ENCODE measurements around the gene CAMK1D. TPM values are rescaled to one million over a fixed set of nuclear protein-coding genes. Genes with fewer than 3 reads are reported as not detected.

CAMK1D gene
- total RNA-seq, 2 experiments from 2014 or later: 28.8 to 35.3 TPM

GRCh38 chr10:12474727-12475412 lies 125.5 kb downstream of the CAMK1D start:
- Mint-ChIP-seq H3K27ac (no peak overlapping the region), H3K4me3 (no peak overlapping the region), H3K4me1 (ENCODE audit: low read depth) (peaks cover 41% of the 10 kb centered on the region), H3K27me3 (no peaks in the 10 kb centered on the region), H3K36me3 (ENCODE audit: low read depth) (peaks cover 19% of the 10 kb centered on the region), H3K9me3 (peaks cover 2% of the 10 kb centered on the region)
- Histone ChIP-seq H3K27me3 (ENCODE audit: control insufficient read depth in 1 of 2, insufficient read depth in 2 of 2, low read length in 2 of 2) (no peaks in the 10 kb centered on the region), H3K36me3 (ENCODE audit: insufficient read depth, low read length) (no peaks in the 10 kb centered on the region), H3K4me1 (ENCODE audit: insufficient read depth, low read length) (peaks cover 6% of the 10 kb centered on the region), H3K4me3 (ENCODE audit: low read length) (no peak overlapping the region), H3K27ac (ENCODE audit: low read depth in 1 of 2, low read length in 2 of 2) (no peak overlapping the region), H3K9me3 (ENCODE audit: control insufficient read depth in 1 of 2, insufficient read depth in 1 of 2, low read length in 2 of 2) (no peaks in the 10 kb centered on the region)
- DNase-seq: no peak
- POLR2A ChIA-PET: no interaction called here
- no peak for ATAC-seq (ENCODE audit: poor library complexity)
- intact Hi-C loops (cut with DNase I, micrococcal nuclease): no loop called here
- CTCF ChIA-PET: interaction anchor here (0.6 kb wide), 2 partner anchors 257 to 260 kb away, joined by 3 to 4 read pairs; no protein-coding TSS in a partner anchor
- TF ChIP-seq CTCF (IDR thresholded peaks at IDR 0.05): no peak

- Histone ChIP-seq H3K4me1 (ENCODE audit: insufficient read depth, low read length) (peaks cover 3% of the 10 kb centered on the region), H3K36me3 (ENCODE audit: insufficient read depth, low read length) (no peaks in the 10 kb centered on the region), H3K27me3 (ENCODE audit: control insufficient read depth in 1 of 2, insufficient read depth in 2 of 2, low read length in 2 of 2) (no peaks in the 10 kb centered on the region), H3K27ac (ENCODE audit: low read depth in 1 of 2, low read length in 2 of 2) (no peak overlapping the region), H3K9me3 (ENCODE audit: control insufficient read depth in 1 of 2, insufficient read depth in 1 of 2, low read length in 2 of 2) (no peaks in the 10 kb centered on the region), H3K4me3 (ENCODE audit: low read length) (no peak overlapping the region)
- ATAC-seq (ENCODE audit: poor library complexity) (no peak), DNase-seq (no peak)
- Mint-ChIP-seq H3K4me1 (ENCODE audit: low read depth) (peaks cover 36% of the 10 kb centered on the region), H3K36me3 (ENCODE audit: low read depth) (peaks cover 24% of the 10 kb centered on the region), H3K4me3 (no peak overlapping the region), H3K27me3 (no peaks in the 10 kb centered on the region), H3K27ac (no peak overlapping the region), H3K9me3 (peaks cover 2% of the 10 kb centered on the region)
- no peak for TF ChIP-seq CTCF (IDR thresholded peaks at IDR 0.05)
- CTCF ChIA-PET: no interaction called here
- intact Hi-C loops (cut with DNase I, micrococcal nuclease): no loop called here
- POLR2A ChIA-PET: interaction anchor here (0.7 to 1.0 kb wide), 2 partner anchors 8 to 220 kb away, joined by 3 to 4 read pairs; no protein-coding TSS in a partner anchor
Observed at GRCh38 chr10:12476656-12477055, 127.3 kb downstream of the CAMK1D start.

GRCh38 chr10:12479437-12479844 lies 130.1 kb downstream of the CAMK1D start:
- Mint-ChIP-seq H3K4me3 (no peak overlapping the region), H3K27me3 (no peaks in the 10 kb centered on the region), H3K36me3 (ENCODE audit: low read depth) (peaks cover 31% of the 10 kb centered on the region), H3K4me1 (ENCODE audit: low read depth) (peaks cover 43% of the 10 kb centered on the region), H3K27ac (no peak overlapping the region), H3K9me3 (peaks cover 2% of the 10 kb centered on the region)
- H3K9me3 ChIP-seq (ENCODE audit: control insufficient read depth in 1 of 2, insufficient read depth in 1 of 2, low read length in 2 of 2): no peaks in the 10 kb centered on the region
- ChIA-PET CTCF (no interaction called here), POLR2A (no interaction called here)
- no peak overlapping the region for H3K27ac ChIP-seq (ENCODE audit: low read depth in 1 of 2, low read length in 2 of 2)
- intact Hi-C loops (cut with DNase I, micrococcal nuclease): no loop called here
- peaks cover 6% of the 10 kb centered on the region for H3K4me1 ChIP-seq (ENCODE audit: insufficient read depth, low read length)
- no peak for TF ChIP-seq CTCF (IDR thresholded peaks at IDR 0.05)
- no peak for DNase-seq
- no peak overlapping the region for H3K4me3 ChIP-seq (ENCODE audit: low read length)
- H3K36me3 ChIP-seq (ENCODE audit: insufficient read depth, low read length): no peaks in the 10 kb centered on the region
- H3K27me3 ChIP-seq (ENCODE audit: control insufficient read depth in 1 of 2, insufficient read depth in 2 of 2, low read length in 2 of 2): no peaks in the 10 kb centered on the region
- no peak for ATAC-seq (ENCODE audit: poor library complexity)

Data from CD4-positive, alpha-beta T cell (primary cell).